ENCODE data around the gene MEF2D. TPM values are rescaled to one million over a fixed set of nuclear protein-coding genes. Genes with fewer than 3 reads are reported as not detected.

The MEF2D gene
- total RNA-seq, 1 experiment from 2014 or later: 18.7 TPM

DNA sequence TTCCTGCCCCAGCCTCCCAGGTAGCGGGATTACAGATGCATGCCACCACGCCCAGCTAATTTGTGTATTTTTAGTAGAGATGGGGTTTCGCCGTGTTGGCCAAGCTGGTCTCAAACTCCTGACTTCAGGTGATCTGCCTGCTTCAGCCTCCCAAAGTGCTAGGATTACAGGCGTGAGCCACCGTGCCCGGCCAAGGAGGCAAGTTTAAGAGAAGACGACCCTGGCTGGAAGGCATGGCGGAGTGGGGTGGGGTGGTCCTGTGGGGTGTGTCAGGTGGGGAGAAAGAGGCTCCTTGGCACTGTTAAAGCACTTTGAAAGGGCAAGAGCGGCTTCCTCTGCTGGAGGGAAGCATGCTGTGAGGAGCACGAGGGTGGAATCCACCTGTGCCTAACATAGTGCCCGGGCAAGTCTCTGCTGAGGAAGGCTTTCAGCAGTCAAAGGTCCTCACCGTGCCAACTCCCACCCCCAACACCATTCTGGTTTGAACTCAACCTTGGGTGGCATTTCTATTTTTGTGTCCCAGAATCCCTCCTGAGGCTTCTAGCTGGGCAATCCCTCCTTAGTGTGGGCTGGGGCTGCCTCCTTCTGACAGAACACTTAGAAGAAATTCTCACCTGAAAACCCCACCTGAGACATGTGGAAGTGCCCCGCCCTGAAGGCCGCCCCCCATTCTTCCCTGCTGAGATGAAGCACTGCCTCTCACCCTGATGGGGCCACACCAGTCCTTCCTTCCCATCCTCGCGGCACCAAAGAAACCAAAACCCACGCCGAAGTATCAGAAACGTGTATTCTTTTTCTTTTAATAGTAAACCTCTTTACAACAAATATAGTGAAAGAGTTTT lies 37.4 kb downstream of the MEF2D start:
- no peak overlapping the region for H2BK5ac ChIP-seq (ENCODE audit: insufficient read length, low read length)
- H2BK12ac ChIP-seq (ENCODE audit: insufficient read length, low read depth, low read length): no peak overlapping the region
- no peak overlapping the region for H2BK120ac ChIP-seq (ENCODE audit: low read depth, low read length, poor library complexity, severe bottlenecking)
- no peak overlapping the region for H3T11ph ChIP-seq (ENCODE audit: low read length)
- H3K27ac ChIP-seq (ENCODE audit: insufficient read length, low read depth, low read length): no peak overlapping the region
- H4K91ac ChIP-seq (ENCODE audit: insufficient read length, low read depth, low read length): no peak overlapping the region
- Mint-ChIP-seq H3K9me3 (no peaks in the 10 kb centered on the region), H3K36me3 (ENCODE audit: insufficient read depth in 1 of 3, low read depth in 3 of 3) (peaks cover 0 to 2% (median 1%) of the 10 kb centered on the region in 3 experiments; a peak in 4 of 7 replicates), H3K27ac (peak overlapping the region in 1 of 3 experiments; percentile 29; a peak in 1 of 7 replicates), H3K27me3 (ENCODE audit: low read depth) (peaks cover under 1% of the 10 kb centered on the region; the same call in 1 of the 2 replicates), H3K4me3 (no peak overlapping the region; a peak in 1 of 5 replicates), H3K4me1 (peaks cover 36 to 45% of the 10 kb centered on the region in 2 experiments)
- H3K23me2 ChIP-seq (ENCODE audit: insufficient read length, low read depth, low read length, poor library complexity, severe bottlenecking): no peaks in the 10 kb centered on the region
- H4K5ac ChIP-seq (ENCODE audit: insufficient read length, low read depth, low read length): no peak overlapping the region
- no peak overlapping the region for H3K56ac ChIP-seq (ENCODE audit: insufficient read length, low read depth, low read length)
- no peaks in the 10 kb centered on the region for H4K20me1 ChIP-seq (ENCODE audit: control insufficient read depth, insufficient read depth, insufficient read length)
- H3K4ac ChIP-seq (ENCODE audit: low read depth, low read length): no peak overlapping the region
- WGBS (ENCODE audit: extremely low coverage, insufficient read length, low lambda C conversion rate): no CpG with 5 or more reads among the region's 20 CpGs
- no peak overlapping the region for H2BK20ac ChIP-seq (ENCODE audit: low read depth, low read length, poor library complexity, severe bottlenecking)
- H3K9me3 ChIP-seq (ENCODE audit: control insufficient read depth, low read depth, low read length): no peaks in the 10 kb centered on the region
- H3K79me1 ChIP-seq (ENCODE audit: insufficient read depth, low read depth, low read length, poor library complexity, severe bottlenecking): no peaks in the 10 kb centered on the region
- H3K4me2 ChIP-seq (ENCODE audit: insufficient read depth, insufficient read length, low read length): no peak overlapping the region
- H3K23ac ChIP-seq (ENCODE audit: insufficient read length, low read depth, low read length): no peak overlapping the region
- TF ChIP-seq, protein P1, sequence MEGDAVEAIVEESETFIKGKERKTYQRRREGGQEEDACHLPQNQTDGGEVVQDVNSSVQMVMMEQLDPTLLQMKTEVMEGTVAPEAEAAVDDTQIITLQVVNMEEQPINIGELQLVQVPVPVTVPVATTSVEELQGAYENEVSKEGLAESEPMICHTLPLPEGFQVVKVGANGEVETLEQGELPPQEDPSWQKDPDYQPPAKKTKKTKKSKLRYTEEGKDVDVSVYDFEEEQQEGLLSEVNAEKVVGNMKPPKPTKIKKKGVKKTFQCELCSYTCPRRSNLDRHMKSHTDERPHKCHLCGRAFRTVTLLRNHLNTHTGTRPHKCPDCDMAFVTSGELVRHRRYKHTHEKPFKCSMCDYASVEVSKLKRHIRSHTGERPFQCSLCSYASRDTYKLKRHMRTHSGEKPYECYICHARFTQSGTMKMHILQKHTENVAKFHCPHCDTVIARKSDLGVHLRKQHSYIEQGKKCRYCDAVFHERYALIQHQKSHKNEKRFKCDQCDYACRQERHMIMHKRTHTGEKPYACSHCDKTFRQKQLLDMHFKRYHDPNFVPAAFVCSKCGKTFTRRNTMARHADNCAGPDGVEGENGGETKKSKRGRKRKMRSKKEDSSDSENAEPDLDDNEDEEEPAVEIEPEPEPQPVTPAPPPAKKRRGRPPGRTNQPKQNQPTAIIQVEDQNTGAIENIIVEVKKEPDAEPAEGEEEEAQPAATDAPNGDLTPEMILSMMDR (conservative IDR thresholded peaks at IDR 0.05): no peak
- H2AFZ ChIP-seq (ENCODE audit: low read length): no peak overlapping the region
- no peak overlapping the region for H3K18ac ChIP-seq (ENCODE audit: insufficient read length, low read depth, low read length)
- H3K14ac ChIP-seq (ENCODE audit: insufficient read depth, low read length): no peak overlapping the region
- no peak overlapping the region for H4K8ac ChIP-seq (replicated peaks; ENCODE audit: insufficient read length, low read depth, low read length)
- no peak overlapping the region for H2AK5ac ChIP-seq (ENCODE audit: insufficient read length, low read length)
- H3K9ac ChIP-seq (ENCODE audit: extremely low read depth, insufficient read length, low read length): no peak overlapping the region
- peaks cover 2% of the 10 kb centered on the region; the same call in 1 of the 2 replicates for H3K4me1 ChIP-seq (ENCODE audit: insufficient read depth, low read length)
- H3K79me2 ChIP-seq (ENCODE audit: insufficient read depth, low read length): no peaks in the 10 kb centered on the region
- DNase-seq: no peak
- no peaks in the 10 kb centered on the region; the same call in 1 of the 2 replicates for H3K27me3 ChIP-seq (ENCODE audit: insufficient read depth, low read length)
- no peak overlapping the region for H2BK15ac ChIP-seq (ENCODE audit: low read depth, low read length)
